MCF 10A (cell line): Measurements from ENCODE around the gene AIP. TPM values are rescaled to one million over a fixed set of nuclear protein-coding genes. Genes with fewer than 3 reads are reported as not detected.

Experiments
- BruUV-seq: library from RNA; stranded (reverse); fragments of 400-500 nt; replicated peaks from 2 replicates; lab custom pipeline; 2021; lab: Mats Ljungman, UMichigan
- CTCF ChIA-PET: fragments of 300-600 bp; sonication (Branson Sonifier 250); formaldehyde crosslinking; extraction: SDS; loops from one replicate; lab custom pipeline; 2021; ENCODE audit warnings: antibody characterized with exemption, inconsistent platforms; lab: Yijun Ruan, JAX
- POLR2A ChIA-PET: fragments of 300-600, 350-650 bp; sonication (Branson Sonifier 250); formaldehyde crosslinking; extraction: SDS; loops from one replicate; lab custom pipeline; 2020; ENCODE audit warnings: antibody characterized with exemption, inconsistent platforms; lab: Yijun Ruan, JAX
- DNase-seq: peaks from one replicate; pipeline ENCODE4 v3.0.0-alpha.2; 2018; ENCODE audit not compliant: unreplicated experiment
- H3K27ac Mint-ChIP-seq: one replicate; pipeline ENCODE4 v1.8.0; 2022; ENCODE audit warnings: mild to moderate bottlenecking, low read depth, mixed read lengths; ENCODE audit not compliant: unreplicated experiment
- H3K27me3 Mint-ChIP-seq: one replicate; pipeline ENCODE4 v1.8.0; 2022; ENCODE audit warnings: mixed read lengths; ENCODE audit not compliant: insufficient read depth, unreplicated experiment
- H3K36me3 Mint-ChIP-seq: one replicate; pipeline ENCODE4 v1.8.0; 2022; ENCODE audit warnings: mild to moderate bottlenecking, moderate library complexity, mixed read lengths; ENCODE audit not compliant: insufficient read depth, unreplicated experiment
- H3K4me1 Mint-ChIP-seq: one replicate; pipeline ENCODE4 v1.8.0; 2022; ENCODE audit warnings: mixed read lengths; ENCODE audit not compliant: insufficient read depth, unreplicated experiment
- H3K4me3 Mint-ChIP-seq: one replicate; pipeline ENCODE4 v1.8.0; 2022; ENCODE audit warnings: mild to moderate bottlenecking, moderate library complexity, mixed read lengths; ENCODE audit not compliant: unreplicated experiment
- H3K9me3 Mint-ChIP-seq: one replicate; pipeline ENCODE4 v1.8.0; 2022; ENCODE audit warnings: mixed read lengths; ENCODE audit not compliant: unreplicated experiment
- intact Hi-C: fragments of 100-400 bp; cut with micrococcal nuclease; formaldehyde crosslinking; loops from 2 replicates; pipeline ENCODE4 v1.14.1; 2022
- total RNA-seq: library from RNA; stranded (reverse); gene quantifications from 2 replicates; pipeline ENCODE4 v1.2.3, GENCODE V29; 2022
- TF ChIP-seq, protein P1 (sequence below): fragments of 200-600 bp; IDR thresholded peaks from one replicate; pipeline ENCODE4 v1.8.0; 2022; ENCODE audit warnings: antibody characterized with exemption, mild to moderate bottlenecking; ENCODE audit not compliant: unreplicated experiment

Gene AIP
- total RNA-seq, 1 experiment from 2014 or later = 30.5 TPM

DNA sequence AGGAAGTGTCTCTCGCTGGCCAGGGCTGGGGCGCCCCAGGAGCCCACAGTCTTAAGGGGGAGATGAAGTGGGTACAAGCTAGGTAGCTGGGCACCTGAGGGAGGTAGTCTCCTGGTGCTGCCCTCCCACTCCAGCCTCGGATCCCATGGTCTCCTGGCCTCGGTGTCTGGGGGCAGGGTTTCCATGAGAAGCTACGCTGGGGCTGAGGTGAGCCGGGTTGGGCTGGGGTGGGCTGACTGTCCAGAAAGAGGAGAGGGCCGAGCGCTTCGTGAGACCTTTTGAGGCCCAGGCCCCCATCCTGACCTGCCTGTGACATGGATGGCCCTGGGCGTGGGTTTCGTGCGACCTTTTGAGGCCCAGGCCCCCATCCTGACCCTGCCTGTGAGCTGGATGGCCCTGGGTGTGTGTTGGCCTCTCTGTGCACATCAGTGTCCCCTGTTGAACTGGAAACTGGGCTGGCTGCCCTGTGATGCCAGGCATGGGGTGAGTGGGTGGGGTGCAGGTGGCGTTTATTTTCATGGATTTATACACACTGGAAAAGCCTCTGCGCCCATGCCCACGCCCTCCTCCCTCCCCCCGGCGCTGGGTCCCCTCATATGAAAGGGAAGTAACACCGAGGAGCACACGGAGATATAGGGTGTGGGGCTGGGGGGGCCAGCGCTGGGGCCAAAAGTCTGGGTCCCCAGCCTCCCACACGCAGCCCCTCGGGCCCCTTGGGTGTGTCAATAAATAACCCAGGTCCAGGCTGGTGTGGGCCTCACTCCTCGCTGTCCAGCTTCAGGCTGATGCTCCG lies 8.6 kb downstream of the AIP start:
- POLR2A ChIA-PET = interaction anchor here (0.5 to 1.4 kb wide), 4 partner anchors 8 to 109 kb away, joined by 3 read pairs; partner anchors contain the start of gene AIP
- TF ChIP-seq, protein P1, sequence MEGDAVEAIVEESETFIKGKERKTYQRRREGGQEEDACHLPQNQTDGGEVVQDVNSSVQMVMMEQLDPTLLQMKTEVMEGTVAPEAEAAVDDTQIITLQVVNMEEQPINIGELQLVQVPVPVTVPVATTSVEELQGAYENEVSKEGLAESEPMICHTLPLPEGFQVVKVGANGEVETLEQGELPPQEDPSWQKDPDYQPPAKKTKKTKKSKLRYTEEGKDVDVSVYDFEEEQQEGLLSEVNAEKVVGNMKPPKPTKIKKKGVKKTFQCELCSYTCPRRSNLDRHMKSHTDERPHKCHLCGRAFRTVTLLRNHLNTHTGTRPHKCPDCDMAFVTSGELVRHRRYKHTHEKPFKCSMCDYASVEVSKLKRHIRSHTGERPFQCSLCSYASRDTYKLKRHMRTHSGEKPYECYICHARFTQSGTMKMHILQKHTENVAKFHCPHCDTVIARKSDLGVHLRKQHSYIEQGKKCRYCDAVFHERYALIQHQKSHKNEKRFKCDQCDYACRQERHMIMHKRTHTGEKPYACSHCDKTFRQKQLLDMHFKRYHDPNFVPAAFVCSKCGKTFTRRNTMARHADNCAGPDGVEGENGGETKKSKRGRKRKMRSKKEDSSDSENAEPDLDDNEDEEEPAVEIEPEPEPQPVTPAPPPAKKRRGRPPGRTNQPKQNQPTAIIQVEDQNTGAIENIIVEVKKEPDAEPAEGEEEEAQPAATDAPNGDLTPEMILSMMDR = no peak
- Mint-ChIP-seq H3K27ac (no peak overlapping the region), H3K4me1 (peaks cover under 1% of the 10 kb centered on the region), H3K4me3 (no peak overlapping the region), H3K9me3 (no peaks in the 10 kb centered on the region), H3K36me3 (peaks cover 40% of the 10 kb centered on the region), H3K27me3 (no peaks in the 10 kb centered on the region)
- intact Hi-C loops = no loop called here
- CTCF ChIA-PET = no interaction called here
- no peak for DNase-seq
- BruUV-seq = no TSS peak

DNA sequence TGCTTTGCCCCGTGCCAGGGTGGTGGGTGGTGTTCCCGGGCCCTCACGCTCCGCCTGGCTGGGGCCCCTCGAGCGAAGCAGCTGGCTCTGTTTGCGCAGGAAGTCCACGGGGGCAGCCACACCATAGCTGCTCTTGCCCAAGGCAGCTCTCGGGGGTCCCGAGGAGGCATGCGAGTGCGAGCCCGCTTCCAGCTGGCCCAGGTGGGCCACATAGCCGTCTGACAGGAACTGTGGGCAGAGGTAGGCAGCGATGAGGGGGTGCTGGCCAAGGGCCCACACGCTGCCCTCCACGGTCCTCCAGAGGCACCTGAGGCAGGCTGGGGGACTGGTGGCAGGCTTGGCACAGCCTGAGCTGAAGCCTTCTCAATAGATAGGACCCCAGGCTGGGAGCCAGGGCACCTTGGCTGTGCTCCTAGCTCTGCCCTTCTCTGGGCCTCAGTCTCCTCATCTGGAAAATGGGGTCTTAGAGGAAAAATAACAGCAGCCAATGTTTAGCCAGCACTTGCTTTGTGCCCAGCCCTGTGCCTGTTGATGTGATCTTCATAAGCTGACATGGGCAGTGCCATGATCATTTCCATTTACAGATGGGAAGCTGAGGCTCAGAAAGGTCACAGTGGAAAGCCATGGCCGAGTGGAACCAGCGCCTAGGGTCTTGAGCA lies 9.4 kb downstream of the AIP start:
- Mint-ChIP-seq H3K4me1 (no peaks in the 10 kb centered on the region), H3K27ac (no peak overlapping the region), H3K4me3 (no peak overlapping the region), H3K27me3 (no peaks in the 10 kb centered on the region), H3K9me3 (no peaks in the 10 kb centered on the region), H3K36me3 (peaks cover 40% of the 10 kb centered on the region)
- DNase-seq = no peak
- intact Hi-C loops = no loop called here
- TF ChIP-seq, protein P1 = no peak
- CTCF ChIA-PET = no interaction called here
- no TSS peak for BruUV-seq
- POLR2A ChIA-PET = interaction anchor here (0.5 to 1.4 kb wide), 5 partner anchors 9 to 189 kb away, joined by 3 to 4 read pairs (median 3); partner anchors contain the start of genes AIP and SSH3

DNA sequence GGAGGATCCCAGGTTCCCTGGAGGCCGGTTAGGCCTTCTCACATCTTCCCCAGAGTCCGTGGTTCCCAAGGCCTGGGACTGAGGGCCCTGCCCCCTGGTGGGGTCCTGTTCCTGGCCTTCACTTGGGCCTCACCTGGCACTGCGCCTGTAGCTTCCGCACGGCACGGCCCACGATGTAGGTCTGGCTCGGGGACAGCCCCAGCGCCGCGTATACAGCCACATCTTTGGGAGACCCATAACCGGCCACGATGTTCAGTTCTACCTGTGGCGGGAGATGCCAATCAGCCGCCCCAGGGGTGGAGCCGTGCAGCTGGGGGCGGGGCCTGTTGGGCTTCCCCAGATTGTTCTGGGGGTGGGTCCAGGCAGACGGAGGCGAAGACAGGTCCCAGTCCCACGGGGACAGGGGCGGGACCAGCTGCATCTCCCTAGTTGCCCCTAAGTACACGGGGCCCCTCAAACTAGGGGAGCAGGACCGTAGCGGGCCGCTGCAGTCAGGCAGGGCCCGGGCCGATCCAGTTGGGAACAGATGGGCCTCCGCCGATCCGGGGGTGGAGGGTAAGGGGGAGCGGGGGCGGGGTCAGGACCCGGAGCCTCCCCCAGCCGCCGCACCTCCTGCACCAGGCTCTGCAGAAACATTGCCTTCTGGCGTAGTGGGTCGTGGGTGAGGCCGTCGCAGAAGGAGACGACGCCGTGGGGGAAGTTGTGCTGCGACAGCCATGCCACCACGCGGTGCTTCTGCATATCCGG lies 10.1 kb downstream of the AIP start:
- Mint-ChIP-seq H3K27ac (no peak overlapping the region), H3K36me3 (peaks cover 32% of the 10 kb centered on the region), H3K27me3 (no peaks in the 10 kb centered on the region), H3K4me3 (no peak overlapping the region), H3K4me1 (no peaks in the 10 kb centered on the region), H3K9me3 (no peaks in the 10 kb centered on the region)
- no peak for DNase-seq
- POLR2A ChIA-PET = interaction anchor here (0.5 to 1.1 kb wide), 4 partner anchors 8 to 189 kb away, joined by 3 to 4 read pairs (median 3); partner anchors contain the start of genes AIP and SSH3
- TF ChIP-seq, protein P1 = no peak
- intact Hi-C loops = no loop called here
- no TSS peak for BruUV-seq
- CTCF ChIA-PET = no interaction called here
